D721Med (cell line): ENCODE data around the gene GGTA1.

Source experiments
- DNase-seq: peaks from one replicate; pipeline ENCODE4 v3.0.0; 2011; ENCODE audit warnings: low spot score; ENCODE audit not compliant: insufficient read length
- FAIRE-seq: peaks from 2 replicates; lab custom pipeline; 2011; peaks lifted over from hg19 to GRCh38; lab: Jason Lieb, UNC
- CTCF ChIP-seq: IDR thresholded peaks from 2 replicates; pipeline ENCODE4 v1.5.1; 2012; ENCODE audit warnings: mild to moderate bottlenecking, control low read depth; ENCODE audit not compliant: insufficient read depth; ENCODE audit errors: missing control alignments

The GGTA1 gene

GRCh38 chr9:121499427-121500164 lies at the start of gene GGTA1:
Gene GGTA1 (minus strand): TSS chr9:121499844. CDS start chr9:121467922, 31,922 bp downstream.
- no peak for FAIRE-seq
- peak; percentile 48 for DNase-seq
- TF ChIP-seq CTCF: no peak

- DNase-seq (no peak), FAIRE-seq (no peak)
- no peak for TF ChIP-seq CTCF
Measured at GRCh38 chr9:121548666-121549065, 49.0 kb upstream of the GGTA1 start.

- FAIRE-seq (no peak), DNase-seq (peak; percentile 92)
- peak; percentile 84 for TF ChIP-seq CTCF
Measured at GRCh38 chr9:121545875-121546423, 46.3 kb upstream of the GGTA1 start.

DNA sequence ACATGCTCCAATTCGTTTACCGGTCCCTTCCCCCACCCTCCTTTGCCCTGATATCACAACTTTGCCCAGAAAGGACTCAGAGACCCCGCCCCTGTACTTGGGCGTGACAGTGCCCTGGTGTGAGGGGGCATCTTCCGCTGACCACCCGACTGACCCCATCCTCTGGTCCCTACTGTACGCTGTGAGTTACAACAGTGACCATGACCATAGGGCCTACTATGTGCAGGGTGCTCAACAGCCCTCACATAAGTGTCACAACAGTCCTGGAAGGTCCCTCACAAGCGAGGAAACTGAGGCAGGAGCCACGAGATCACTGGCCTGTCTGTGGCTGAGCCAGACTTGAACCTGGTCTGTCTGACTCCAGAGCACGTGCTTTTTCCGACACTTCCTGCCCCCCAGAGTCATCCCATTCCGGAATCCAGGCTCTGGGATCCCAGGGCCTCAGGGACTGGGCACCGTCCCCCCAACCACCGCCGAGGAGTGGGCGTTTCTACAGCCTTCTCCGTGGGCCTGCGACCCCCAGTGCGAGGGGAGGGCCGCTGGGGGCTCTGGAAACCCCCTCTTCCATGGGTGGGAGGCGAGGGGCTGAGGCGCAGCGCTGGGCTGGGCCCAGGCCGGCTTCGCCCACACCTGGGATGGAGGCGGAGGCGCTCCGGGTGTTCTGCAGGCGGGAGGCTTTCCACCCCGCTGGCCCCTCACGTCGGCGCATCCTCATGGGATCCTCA lies 45.7 kb upstream of the GGTA1 start:
- DNase-seq: no peak
- no peak for FAIRE-seq
- no peak for TF ChIP-seq CTCF

DNA sequence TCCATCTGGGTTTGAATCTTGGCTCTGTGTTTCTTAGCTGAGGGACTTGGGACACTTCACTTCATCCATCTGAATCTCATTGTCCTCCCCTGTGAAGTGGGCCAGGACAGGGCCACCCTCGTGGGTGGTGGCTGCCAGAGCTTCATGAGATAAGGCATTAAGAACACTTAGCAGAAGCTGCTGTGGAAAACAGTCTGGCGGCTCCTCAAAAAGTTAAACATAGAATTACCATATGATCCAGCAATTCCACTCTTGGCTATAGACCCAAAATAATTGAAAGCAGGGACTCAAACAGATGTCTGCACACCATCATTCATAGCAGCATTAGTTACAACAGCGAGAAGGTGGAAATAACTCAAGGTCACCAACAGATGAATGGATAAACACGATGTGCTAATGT lies 42.4 kb upstream of the GGTA1 start:
- no peak for TF ChIP-seq CTCF

DNA sequence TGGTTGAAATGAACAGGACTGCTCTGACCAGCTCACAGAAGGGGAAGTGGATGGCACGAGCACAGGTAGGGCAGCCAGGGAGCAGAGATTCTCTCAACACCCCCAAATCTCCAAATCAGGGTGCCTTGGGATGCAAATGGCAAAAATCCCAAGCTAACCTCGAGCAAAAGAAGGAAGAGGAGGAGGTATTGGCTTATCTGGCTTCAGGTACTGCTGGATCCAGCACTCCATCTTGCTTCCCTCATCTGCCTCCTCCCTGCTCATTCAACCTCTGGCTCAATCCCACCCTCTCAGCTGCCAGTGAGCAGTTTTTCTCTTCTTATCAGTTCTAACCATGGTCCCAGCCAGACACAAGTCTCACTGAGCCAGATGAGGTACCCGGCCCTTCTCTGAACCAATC lies 41.6 kb upstream of the GGTA1 start:
- TF ChIP-seq CTCF: no peak
- DNase-seq (no peak), FAIRE-seq (no peak)

More for the DNA sequence above, 42.4 kb upstream of the GGTA1 start:
- FAIRE-seq: no peak
- DNase-seq: no peak
